ENCODE results near the gene RFLNA. TPM values are rescaled to one million over a fixed set of nuclear protein-coding genes. Genes with fewer than 3 reads are reported as not detected.

The RFLNA gene
- total and polyA plus RNA-seq, 5 donors from 2014 or later: not detected

GRCh38 chr12:124351422-124351821 lies 56.5 kb downstream of the RFLNA start:
- Histone ChIP-seq H3K9me3 (ENCODE audit: control insufficient read depth in 2 of 2, low read length in 2 of 2) (no peaks in the 10 kb centered on the region), H3K4me1 (ENCODE audit: control insufficient read depth, insufficient read depth, low read length, poor library complexity, severe bottlenecking) (no peaks in the 10 kb centered on the region), H3K27ac (ENCODE audit: insufficient read depth, low read length, poor library complexity, severe bottlenecking) (no peak overlapping the region), H3K36me3 (ENCODE audit: control insufficient read depth, insufficient read depth, low read length) (peaks cover 66% of the 10 kb centered on the region), H3K4me3 (ENCODE audit: low read depth, low read length) (no peak overlapping the region), H3K27me3 (ENCODE audit: control insufficient read depth, insufficient read depth, low read length) (no peaks in the 10 kb centered on the region)
- Mint-ChIP-seq H3K4me1 (no peaks in the 10 kb centered on the region), H3K36me3 (peaks cover 18% of the 10 kb centered on the region), H3K4me3 (no peak overlapping the region), H3K27ac (no peak overlapping the region), H3K27me3 (no peaks in the 10 kb centered on the region), H3K9me3 (no peaks in the 10 kb centered on the region)
- DNase-seq: no peak
- no peak for ATAC-seq (ENCODE audit: low read depth in 2 of 2)

- Histone ChIP-seq H3K36me3 (ENCODE audit: control insufficient read depth, insufficient read depth, low read length) (peaks cover 64% of the 10 kb centered on the region), H3K27me3 (ENCODE audit: control insufficient read depth, insufficient read depth, low read length) (no peaks in the 10 kb centered on the region), H3K4me3 (ENCODE audit: low read depth, low read length) (no peak overlapping the region), H3K27ac (ENCODE audit: insufficient read depth, low read length, poor library complexity, severe bottlenecking) (no peak overlapping the region), H3K4me1 (ENCODE audit: control insufficient read depth, insufficient read depth, low read length, poor library complexity, severe bottlenecking) (no peaks in the 10 kb centered on the region), H3K9me3 (ENCODE audit: control insufficient read depth in 2 of 2, low read length in 2 of 2) (no peaks in the 10 kb centered on the region)
- ATAC-seq (ENCODE audit: low read depth in 2 of 2) (no peak), DNase-seq (no peak)
- Mint-ChIP-seq H3K9me3 (no peaks in the 10 kb centered on the region), H3K27ac (no peak overlapping the region), H3K36me3 (peaks cover 19% of the 10 kb centered on the region), H3K27me3 (no peaks in the 10 kb centered on the region), H3K4me1 (no peaks in the 10 kb centered on the region), H3K4me3 (no peak overlapping the region)
Measured at GRCh38 chr12:124352257-124352656, 57.4 kb downstream of the RFLNA start.

GRCh38 chr12:124352839-124353238 lies 57.9 kb downstream of the RFLNA start:
- Histone ChIP-seq H3K27ac (ENCODE audit: insufficient read depth, low read length, poor library complexity, severe bottlenecking) (no peak overlapping the region), H3K36me3 (ENCODE audit: control insufficient read depth, insufficient read depth, low read length) (peaks cover 65% of the 10 kb centered on the region), H3K9me3 (ENCODE audit: control insufficient read depth in 2 of 2, low read length in 2 of 2) (no peaks in the 10 kb centered on the region), H3K27me3 (ENCODE audit: control insufficient read depth, insufficient read depth, low read length) (no peaks in the 10 kb centered on the region), H3K4me3 (ENCODE audit: low read depth, low read length) (no peak overlapping the region), H3K4me1 (ENCODE audit: control insufficient read depth, insufficient read depth, low read length, poor library complexity, severe bottlenecking) (no peaks in the 10 kb centered on the region)
- Mint-ChIP-seq H3K27ac (peak overlapping the region in 1 of 3 donors; percentile 56), H3K9me3 (no peaks in the 10 kb centered on the region), H3K4me1 (no peaks in the 10 kb centered on the region), H3K36me3 (peaks cover 25% of the 10 kb centered on the region), H3K27me3 (no peaks in the 10 kb centered on the region), H3K4me3 (no peak overlapping the region)
- DNase-seq: no peak
- no peak for ATAC-seq (ENCODE audit: low read depth in 2 of 2)

GRCh38 chr12:124354400-124354799 lies 59.5 kb downstream of the RFLNA start:
- Histone ChIP-seq H3K36me3 (ENCODE audit: control insufficient read depth, insufficient read depth, low read length) (peaks cover 79% of the 10 kb centered on the region), H3K27ac (ENCODE audit: insufficient read depth, low read length, poor library complexity, severe bottlenecking) (no peak overlapping the region), H3K4me1 (ENCODE audit: control insufficient read depth, insufficient read depth, low read length, poor library complexity, severe bottlenecking) (no peaks in the 10 kb centered on the region), H3K4me3 (ENCODE audit: low read depth, low read length) (no peak overlapping the region), H3K27me3 (ENCODE audit: control insufficient read depth, insufficient read depth, low read length) (no peaks in the 10 kb centered on the region), H3K9me3 (ENCODE audit: control insufficient read depth in 2 of 2, low read length in 2 of 2) (no peaks in the 10 kb centered on the region)
- H3K36me3 Mint-ChIP-seq: peaks cover 26% of the 10 kb centered on the region
- H3K9me3 Mint-ChIP-seq: no peaks in the 10 kb centered on the region
- DNase-seq (no peak), ATAC-seq (ENCODE audit: low read depth in 2 of 2) (no peak)
- H3K4me3 Mint-ChIP-seq: no peak overlapping the region
- no peaks in the 10 kb centered on the region for H3K27me3 Mint-ChIP-seq
- H3K27ac Mint-ChIP-seq: no peak overlapping the region
- H3K4me1 Mint-ChIP-seq: no peaks in the 10 kb centered on the region

GRCh38 chr12:124356221-124356620 lies 61.3 kb downstream of the RFLNA start:
- peaks cover 75% of the 10 kb centered on the region for H3K36me3 ChIP-seq (ENCODE audit: control insufficient read depth, insufficient read depth, low read length)
- H3K4me1 Mint-ChIP-seq: no peaks in the 10 kb centered on the region
- peaks cover 24% of the 10 kb centered on the region for H3K36me3 Mint-ChIP-seq
- H3K27ac ChIP-seq (ENCODE audit: insufficient read depth, low read length, poor library complexity, severe bottlenecking): no peak overlapping the region
- H3K9me3 Mint-ChIP-seq: no peaks in the 10 kb centered on the region
- no peaks in the 10 kb centered on the region for H3K9me3 ChIP-seq (ENCODE audit: control insufficient read depth in 2 of 2, low read length in 2 of 2)
- DNase-seq (no peak), ATAC-seq (ENCODE audit: low read depth in 2 of 2) (no peak)
- H3K4me3 ChIP-seq (ENCODE audit: low read depth, low read length): no peak overlapping the region
- no peaks in the 10 kb centered on the region for H3K4me1 ChIP-seq (ENCODE audit: control insufficient read depth, insufficient read depth, low read length, poor library complexity, severe bottlenecking)
- H3K27ac Mint-ChIP-seq: peak overlapping the region in 1 of 3 donors; percentile 7
- no peaks in the 10 kb centered on the region for H3K27me3 Mint-ChIP-seq
- no peak overlapping the region for H3K4me3 Mint-ChIP-seq
- no peaks in the 10 kb centered on the region for H3K27me3 ChIP-seq (ENCODE audit: control insufficient read depth, insufficient read depth, low read length)

GRCh38 chr12:124357616-124358015 lies 62.7 kb downstream of the RFLNA start:
- Histone ChIP-seq H3K9me3 (ENCODE audit: control insufficient read depth in 2 of 2, low read length in 2 of 2) (no peaks in the 10 kb centered on the region), H3K4me3 (ENCODE audit: low read depth, low read length) (no peak overlapping the region), H3K27ac (ENCODE audit: insufficient read depth, low read length, poor library complexity, severe bottlenecking) (no peak overlapping the region), H3K4me1 (ENCODE audit: control insufficient read depth, insufficient read depth, low read length, poor library complexity, severe bottlenecking) (no peaks in the 10 kb centered on the region), H3K27me3 (ENCODE audit: control insufficient read depth, insufficient read depth, low read length) (no peaks in the 10 kb centered on the region), H3K36me3 (ENCODE audit: control insufficient read depth, insufficient read depth, low read length) (peaks cover 75% of the 10 kb centered on the region)
- ATAC-seq (ENCODE audit: low read depth in 2 of 2): no peak
- Mint-ChIP-seq H3K27ac (peak overlapping the region in 2 of 3 donors; percentile 44 to 87), H3K9me3 (no peaks in the 10 kb centered on the region), H3K4me1 (no peaks in the 10 kb centered on the region), H3K27me3 (no peaks in the 10 kb centered on the region), H3K36me3 (peaks cover 24% of the 10 kb centered on the region), H3K4me3 (no peak overlapping the region)
- DNase-seq: no peak

- Histone ChIP-seq H3K36me3 (ENCODE audit: control insufficient read depth, insufficient read depth, low read length) (peaks cover 66% of the 10 kb centered on the region), H3K4me1 (ENCODE audit: control insufficient read depth, insufficient read depth, low read length, poor library complexity, severe bottlenecking) (no peaks in the 10 kb centered on the region), H3K4me3 (ENCODE audit: low read depth, low read length) (no peak overlapping the region), H3K9me3 (ENCODE audit: control insufficient read depth in 2 of 2, low read length in 2 of 2) (no peaks in the 10 kb centered on the region), H3K27me3 (ENCODE audit: control insufficient read depth, insufficient read depth, low read length) (no peaks in the 10 kb centered on the region), H3K27ac (ENCODE audit: insufficient read depth, low read length, poor library complexity, severe bottlenecking) (no peak overlapping the region)
- peaks cover 18% of the 10 kb centered on the region for H3K36me3 Mint-ChIP-seq
- H3K27me3 Mint-ChIP-seq: no peaks in the 10 kb centered on the region
- H3K27ac Mint-ChIP-seq: no peak overlapping the region
- no peaks in the 10 kb centered on the region for H3K9me3 Mint-ChIP-seq
- no peaks in the 10 kb centered on the region for H3K4me1 Mint-ChIP-seq
- H3K4me3 Mint-ChIP-seq: no peak overlapping the region
- DNase-seq (no peak), ATAC-seq (ENCODE audit: low read depth in 2 of 2) (no peak)
Measured at GRCh38 chr12:124358572-124358971, 63.7 kb downstream of the RFLNA start.

GRCh38 chr12:124359671-124360581 lies 65.0 kb downstream of the RFLNA start:
- no peak overlapping the region for H3K27ac Mint-ChIP-seq

More at GRCh38 chr12:124359671-124360581, 65.0 kb downstream of the RFLNA start:
- Histone ChIP-seq H3K36me3 (ENCODE audit: control insufficient read depth, insufficient read depth, low read length) (peaks cover 58% of the 10 kb centered on the region), H3K27ac (ENCODE audit: insufficient read depth, low read length, poor library complexity, severe bottlenecking) (no peak overlapping the region), H3K9me3 (ENCODE audit: control insufficient read depth in 2 of 2, low read length in 2 of 2) (no peaks in the 10 kb centered on the region), H3K27me3 (ENCODE audit: control insufficient read depth, insufficient read depth, low read length) (no peaks in the 10 kb centered on the region), H3K4me1 (ENCODE audit: control insufficient read depth, insufficient read depth, low read length, poor library complexity, severe bottlenecking) (no peaks in the 10 kb centered on the region), H3K4me3 (ENCODE audit: low read depth, low read length) (no peak overlapping the region)
- ATAC-seq (ENCODE audit: low read depth in 2 of 2): no peak
- H3K36me3 Mint-ChIP-seq: peaks cover 16% of the 10 kb centered on the region
- H3K9me3 Mint-ChIP-seq: no peaks in the 10 kb centered on the region
- H3K27me3 Mint-ChIP-seq: no peaks in the 10 kb centered on the region
- H3K4me1 Mint-ChIP-seq: no peaks in the 10 kb centered on the region
- no peak overlapping the region for H3K4me3 Mint-ChIP-seq
- no peak for DNase-seq
